ENCODE results near the gene BTBD9.

GRCh38 chr6:38525888-38526287, 113.8 kb downstream of the BTBD9 start:
- TF ChIP-seq POLR2A (IDR thresholded peaks at IDR 0.05; ENCODE audit: low read depth, low read length), result no peak
- no peak for TF ChIP-seq EZH2 (IDR thresholded peaks at IDR 0.05; ENCODE audit: borderline replicate concordance, low read depth, low read length, severe bottlenecking)
- no peak for TF ChIP-seq POLR2AphosphoS5 (IDR thresholded peaks at IDR 0.05; ENCODE audit: insufficient read depth, low read depth, low read length)
- no peak for TF ChIP-seq CTCF (IDR thresholded peaks at IDR 0.05; ENCODE audit: extremely low read depth in 1 of 2, insufficient read depth in 1 of 2, low read depth in 1 of 2, low read length in 2 of 2)
- no peak for TF ChIP-seq MYC (IDR thresholded peaks at IDR 0.05; ENCODE audit: low read depth, low read length)
- no peak for TF ChIP-seq MAX (IDR thresholded peaks at IDR 0.05; ENCODE audit: insufficient read depth, insufficient read length)

Measured in endothelial cell of umbilical vein (primary cell).